HG02623 (cell line): ENCODE data around the gene CIP2A.

Source experiments
- ATAC-seq: cut with Tn5 transposase; IDR thresholded peaks from one replicate; pipeline ENCODE4 v1.9.1; 2021; ENCODE audit warnings: moderate library complexity; ENCODE audit not compliant: unreplicated experiment

Gene CIP2A

GRCh38 chr3:108511490-108511889 lies 77.7 kb downstream of the CIP2A start:
- no peak for ATAC-seq

- ATAC-seq: no peak
Observed at GRCh38 chr3:108511055-108511454, 78.2 kb downstream of the CIP2A start.

DNA sequence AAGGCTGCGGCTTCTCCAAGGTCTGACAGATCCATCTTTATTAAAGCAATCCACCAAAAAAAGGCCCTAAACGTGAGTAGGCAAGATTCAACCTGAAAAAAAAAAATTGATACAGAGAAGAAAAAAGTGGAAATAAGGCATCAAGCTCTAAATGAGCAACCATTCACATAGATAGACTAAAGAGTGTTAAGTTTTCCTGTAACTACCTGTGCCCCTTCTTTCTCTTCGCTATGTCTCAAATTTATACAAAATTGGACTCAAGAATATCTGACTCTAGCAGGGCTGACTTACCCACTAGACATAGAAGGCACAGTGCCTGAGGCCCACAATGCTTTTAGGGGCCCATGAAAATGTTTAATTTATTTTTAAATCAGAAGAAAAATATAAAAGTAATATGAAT lies 78.7 kb downstream of the CIP2A start, which contains the start of gene MYH15:
TSS of gene MYH15 (minus strand) at position 101 of the 400 bp plus-strand sequence. CDS start at position 35, 66 bp downstream.
- ATAC-seq: no peak

- no peak for ATAC-seq
Observed at GRCh38 chr3:108509871-108510270, 79.4 kb downstream of the CIP2A start.

- ATAC-seq: no peak
Observed at GRCh38 chr3:108509263-108509662, 80.0 kb downstream of the CIP2A start.

DNA sequence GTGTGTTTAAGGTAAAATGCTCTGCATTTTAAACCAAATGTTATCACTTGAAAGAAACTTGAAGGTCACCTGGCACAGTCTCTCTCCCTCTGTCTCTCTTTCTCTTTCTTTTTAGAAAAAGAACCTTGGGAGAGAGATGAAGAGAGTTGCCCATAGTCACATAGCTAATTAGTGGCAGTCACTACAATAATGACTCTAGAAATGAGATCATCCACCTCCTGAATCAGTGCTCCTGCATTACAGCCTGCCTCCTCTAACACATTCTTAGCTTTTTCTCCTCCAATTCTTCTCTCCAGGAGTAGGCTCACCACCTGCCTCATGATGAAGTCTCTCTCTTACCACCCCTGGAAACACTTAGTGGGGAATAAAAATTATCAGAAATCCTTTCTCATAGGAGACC lies 81.3 kb downstream of the CIP2A start:
- no peak for ATAC-seq

DNA sequence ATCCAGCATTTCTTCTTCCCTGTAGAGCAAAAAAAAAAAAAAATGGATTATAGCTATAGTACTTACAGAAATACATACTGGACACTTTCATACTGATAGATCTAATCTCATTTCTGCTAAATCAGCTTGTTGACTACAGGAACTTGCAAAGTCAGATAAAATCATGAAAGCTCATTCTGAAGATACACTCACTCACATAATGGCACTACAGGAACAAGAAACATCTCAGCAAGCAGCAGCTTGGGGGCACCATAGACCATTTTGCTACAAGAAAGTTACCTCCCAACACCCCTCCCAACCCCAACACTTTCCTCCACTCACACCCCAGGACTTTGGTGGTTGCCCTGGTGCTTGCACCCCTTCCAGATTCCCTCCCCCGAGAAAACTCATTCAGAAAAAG lies 83.4 kb downstream of the CIP2A start:
- no peak for ATAC-seq

GRCh38 chr3:108503722-108504121 lies 85.5 kb downstream of the CIP2A start:
- ATAC-seq: no peak

GRCh38 chr3:108501535-108501934 lies 87.7 kb downstream of the CIP2A start:
- ATAC-seq: no peak

GRCh38 chr3:108500728-108501127 lies 88.5 kb downstream of the CIP2A start:
- ATAC-seq: no peak
